ENCODE measurements around the gene GPAT3. TPM values are rescaled to one million over a fixed set of nuclear protein-coding genes. Genes with fewer than 3 reads are reported as not detected.
A peak's percentile ranks its signal among the peaks of the same experiment; 100 is the strongest.

Gene GPAT3
- total RNA-seq, 1 donor from 2014 or later, result 6.7 TPM

- peak; percentile 66 for DNase-seq (ENCODE audit: low read depth)
Measured at GRCh38 chr4:83644677-83645659, 109.1 kb downstream of the GPAT3 start.

GRCh38 chr4:83646538-83647239, 110.8 kb downstream of the GPAT3 start:
- DNase-seq (ENCODE audit: low read depth), result no peak

- no peak for DNase-seq (ENCODE audit: low read depth)
Measured at GRCh38 chr4:83651846-83652245, 115.9 kb downstream of the GPAT3 start.

Other genes with a start within 250 kb of the GPAT3 start
- gene HPSE, start 201.3 kb upstream of the GPAT3 start, total RNA-seq, result 2.7 and 3.8 TPM in 2 replicates
- 7.1 and 22.2 TPM in 2 replicates for gene HELQ, start 80.3 kb upstream of the GPAT3 start, total RNA-seq
- gene MRPS18C, start 80.0 kb upstream of the GPAT3 start, total RNA-seq, result 17.2 and 23.1 TPM in 2 replicates
- gene ABRAXAS1, start 51.0 kb upstream of the GPAT3 start, total RNA-seq, result 15.4 and 25.4 TPM in 2 replicates

Data from renal cortical epithelial cell (primary cell).